ENCODE measurements around the gene TMEM222. TPM values are rescaled to one million over a fixed set of nuclear protein-coding genes. Genes with fewer than 3 reads are reported as not detected.

TMEM222 gene
- total RNA-seq, 1 donor from 2014 or later = 39.1 TPM

- TF ChIP-seq, protein P1, sequence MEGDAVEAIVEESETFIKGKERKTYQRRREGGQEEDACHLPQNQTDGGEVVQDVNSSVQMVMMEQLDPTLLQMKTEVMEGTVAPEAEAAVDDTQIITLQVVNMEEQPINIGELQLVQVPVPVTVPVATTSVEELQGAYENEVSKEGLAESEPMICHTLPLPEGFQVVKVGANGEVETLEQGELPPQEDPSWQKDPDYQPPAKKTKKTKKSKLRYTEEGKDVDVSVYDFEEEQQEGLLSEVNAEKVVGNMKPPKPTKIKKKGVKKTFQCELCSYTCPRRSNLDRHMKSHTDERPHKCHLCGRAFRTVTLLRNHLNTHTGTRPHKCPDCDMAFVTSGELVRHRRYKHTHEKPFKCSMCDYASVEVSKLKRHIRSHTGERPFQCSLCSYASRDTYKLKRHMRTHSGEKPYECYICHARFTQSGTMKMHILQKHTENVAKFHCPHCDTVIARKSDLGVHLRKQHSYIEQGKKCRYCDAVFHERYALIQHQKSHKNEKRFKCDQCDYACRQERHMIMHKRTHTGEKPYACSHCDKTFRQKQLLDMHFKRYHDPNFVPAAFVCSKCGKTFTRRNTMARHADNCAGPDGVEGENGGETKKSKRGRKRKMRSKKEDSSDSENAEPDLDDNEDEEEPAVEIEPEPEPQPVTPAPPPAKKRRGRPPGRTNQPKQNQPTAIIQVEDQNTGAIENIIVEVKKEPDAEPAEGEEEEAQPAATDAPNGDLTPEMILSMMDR (IDR thresholded peaks at IDR 0.05; ENCODE audit: unreplicated experiment) = no peak
- no peaks in the 10 kb centered on the region for H3K9me3 Mint-ChIP-seq
- H3K4me3 Mint-ChIP-seq = peak overlapping the region; percentile 73
- no peak for DNase-seq (ENCODE audit: low spot score in 2 of 2, unreplicated experiment in 2 of 2)
- H3K4me1 Mint-ChIP-seq = peaks cover 32% of the 10 kb centered on the region
- H3K27me3 Mint-ChIP-seq (ENCODE audit: low read depth) = no peaks in the 10 kb centered on the region
- H3K36me3 Mint-ChIP-seq = peaks cover 5% of the 10 kb centered on the region
- H3K27ac Mint-ChIP-seq = peak overlapping the region; percentile 80
These were observed 21.7 kb downstream of the TMEM222 start for GRCh38 chr1:27343639-27344025.

DNA sequence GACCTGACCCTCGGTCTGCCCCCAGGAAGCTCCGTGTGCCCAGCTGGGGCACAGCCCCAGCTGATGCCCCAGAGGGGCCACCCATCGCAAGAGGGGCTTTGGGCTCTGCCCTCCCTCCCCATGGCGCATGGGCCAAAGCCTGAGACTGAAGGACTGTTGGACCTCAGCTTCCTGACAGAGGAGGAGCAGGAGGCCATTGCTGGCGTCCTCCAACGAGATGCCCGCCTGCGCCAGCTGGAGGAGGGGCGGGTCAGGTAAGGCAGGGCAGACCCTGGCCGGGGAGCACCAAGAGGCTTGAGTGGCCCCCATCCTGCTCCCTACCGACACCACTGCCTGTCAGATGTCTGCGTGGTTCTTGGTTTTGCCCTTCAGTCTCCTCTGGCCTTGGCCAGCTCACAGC, 23.3 kb downstream of the TMEM222 start:
- H3K27me3 Mint-ChIP-seq (ENCODE audit: low read depth) = peaks cover under 1% of the 10 kb centered on the region
- no peak for DNase-seq (ENCODE audit: low spot score in 2 of 2, unreplicated experiment in 2 of 2)
- H3K4me3 Mint-ChIP-seq = no peak overlapping the region
- TF ChIP-seq, protein P1 (IDR thresholded peaks at IDR 0.05; ENCODE audit: unreplicated experiment) = no peak
- peaks cover 35% of the 10 kb centered on the region for H3K4me1 Mint-ChIP-seq
- H3K27ac Mint-ChIP-seq = no peak overlapping the region
- no peaks in the 10 kb centered on the region for H3K9me3 Mint-ChIP-seq
- H3K36me3 Mint-ChIP-seq = peaks cover 5% of the 10 kb centered on the region

GRCh38 chr1:27346357-27346756, 24.4 kb downstream of the TMEM222 start:
- Mint-ChIP-seq H3K4me3 (no peak overlapping the region), H3K9me3 (no peaks in the 10 kb centered on the region), H3K36me3 (peaks cover 5% of the 10 kb centered on the region), H3K27me3 (ENCODE audit: low read depth) (peaks cover 7% of the 10 kb centered on the region), H3K4me1 (peaks cover 38% of the 10 kb centered on the region), H3K27ac (no peak overlapping the region)
- TF ChIP-seq, protein P1 (IDR thresholded peaks at IDR 0.05; ENCODE audit: unreplicated experiment) = no peak
- no peak for DNase-seq (ENCODE audit: low spot score in 2 of 2, unreplicated experiment in 2 of 2)

- Mint-ChIP-seq H3K27me3 (ENCODE audit: low read depth) (peaks cover 7% of the 10 kb centered on the region), H3K4me3 (no peak overlapping the region), H3K4me1 (peaks cover 37% of the 10 kb centered on the region), H3K27ac (no peak overlapping the region), H3K36me3 (peaks cover 5% of the 10 kb centered on the region), H3K9me3 (no peaks in the 10 kb centered on the region)
- DNase-seq (ENCODE audit: low spot score in 2 of 2, unreplicated experiment in 2 of 2) = no peak
- TF ChIP-seq, protein P1 (IDR thresholded peaks at IDR 0.05; ENCODE audit: unreplicated experiment) = no peak
These were observed 25.1 kb downstream of the TMEM222 start for GRCh38 chr1:27346991-27347624.

GRCh38 chr1:27348861-27349783, 27.2 kb downstream of the TMEM222 start:
- Mint-ChIP-seq H3K27ac (peak overlapping the region; percentile 6), H3K36me3 (peaks cover 5% of the 10 kb centered on the region), H3K27me3 (ENCODE audit: low read depth) (peaks cover 7% of the 10 kb centered on the region), H3K4me1 (peaks cover 18% of the 10 kb centered on the region), H3K9me3 (no peaks in the 10 kb centered on the region), H3K4me3 (peak overlapping the region; percentile 59)
- TF ChIP-seq, protein P1 (IDR thresholded peaks at IDR 0.05; ENCODE audit: unreplicated experiment) = no peak
- DNase-seq (ENCODE audit: low spot score in 2 of 2, unreplicated experiment in 2 of 2) = no peak
